ENCODE data around the gene MSANTD3. TPM values are rescaled to one million over a fixed set of nuclear protein-coding genes. Genes with fewer than 3 reads are reported as not detected.
"Not testable (repeated sequence)": the region's sequence is repeated elsewhere in the genome, so short reads cannot be mapped to it uniquely, and the experiment has no call there.

Gene MSANTD3
- total RNA-seq, 2 experiments from 2014 or later = 17.9 to 21.6 TPM

DNA sequence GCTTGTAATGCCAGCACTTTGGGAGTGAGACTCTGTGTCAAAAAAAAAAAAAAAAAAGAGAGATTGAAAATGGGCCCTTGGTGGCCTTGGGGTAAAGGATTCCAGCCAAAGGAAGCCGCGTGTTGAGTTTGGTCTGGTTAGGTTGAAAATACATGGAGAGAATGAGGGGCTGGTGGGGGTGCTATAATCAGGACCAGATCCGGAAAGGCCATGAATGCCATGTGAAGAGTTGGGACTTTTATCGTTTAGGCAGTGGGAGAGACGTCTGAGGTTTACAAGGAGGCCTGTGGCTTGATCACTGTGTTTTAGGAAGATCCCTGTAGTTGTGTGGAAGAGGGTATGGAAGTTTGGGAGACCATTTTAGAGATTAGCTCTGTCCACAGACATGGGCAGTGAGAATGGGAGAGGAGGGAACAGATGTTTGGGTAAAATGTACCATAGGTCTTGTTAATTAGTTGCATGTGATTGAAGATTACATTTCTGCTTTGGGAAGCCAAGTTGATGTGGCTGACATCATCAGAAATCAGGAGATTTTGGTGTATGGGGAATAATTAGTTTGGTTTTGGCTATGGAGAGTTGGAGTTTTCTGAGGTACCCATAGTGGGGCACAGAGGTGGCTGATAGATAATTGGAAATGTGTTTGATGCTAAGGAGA lies 3.5 kb downstream of the MSANTD3 start:
- no peak overlapping the region for H3K27ac Mint-ChIP-seq
- ATAC-seq (no peak), DNase-seq (no peak)
- POLR2A ChIA-PET = no interaction called here
- H3K9me3 Mint-ChIP-seq (ENCODE audit: low read depth) = no peaks in the 10 kb centered on the region
- H3K36me3 Mint-ChIP-seq (ENCODE audit: low read depth) = peaks cover 2% of the 10 kb centered on the region
- H3K4me3 Mint-ChIP-seq = no peak overlapping the region
- H3K27me3 Mint-ChIP-seq = no peaks in the 10 kb centered on the region
- intact Hi-C loops (cut with DNase I, micrococcal nuclease) = loop anchor here in 1 of 2 experiments (10.0 kb wide), 1 partner anchor 1246 kb away; no protein-coding TSS in a partner anchor
- CTCF ChIA-PET = interaction anchor here (1.6 kb wide), 1 partner anchor 7 kb away, joined by 7 read pairs; no protein-coding TSS in a partner anchor
- H3K4me1 Mint-ChIP-seq = peaks cover 30% of the 10 kb centered on the region

DNA sequence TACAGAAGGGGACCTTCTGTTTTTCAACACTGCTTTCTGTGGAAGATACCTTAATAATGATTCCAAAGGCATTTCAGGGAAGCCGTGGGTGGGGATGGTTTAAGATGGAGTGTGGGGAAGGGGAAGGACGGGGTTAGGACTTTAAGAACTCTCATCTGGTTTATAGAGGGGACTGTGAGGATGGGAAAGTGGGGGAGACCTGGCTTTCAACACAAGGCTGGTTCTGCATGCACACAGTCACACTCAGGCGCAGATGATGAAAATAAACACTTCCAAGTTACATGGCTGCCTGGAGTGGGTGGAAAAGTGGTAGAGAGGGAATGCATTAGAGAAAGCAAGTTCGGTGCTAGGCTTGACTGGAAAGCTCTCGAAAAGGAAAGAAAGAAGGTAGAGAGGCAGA lies 4.9 kb downstream of the MSANTD3 start:
- H3K27ac Mint-ChIP-seq = no peak overlapping the region
- intact Hi-C loops (cut with DNase I, micrococcal nuclease) = loop anchor here in 1 of 2 experiments (10.0 kb wide), 1 partner anchor 1247 kb away; no protein-coding TSS in a partner anchor

GRCh38 chr9:100432736-100433135 lies 5.8 kb downstream of the MSANTD3 start:
- peaks cover 2% of the 10 kb centered on the region for H3K36me3 Mint-ChIP-seq (ENCODE audit: low read depth)
- ChIA-PET CTCF (interaction anchor here (1.0 to 1.2 kb wide), 2 partner anchors 28 to 108 kb away, joined by 3 read pairs; no protein-coding TSS in a partner anchor), POLR2A (interaction anchor here (0.5 kb wide), 1 partner anchor 11 kb away, joined by 3 read pairs; no protein-coding TSS in a partner anchor)
- no peaks in the 10 kb centered on the region for H3K27me3 Mint-ChIP-seq
- DNase-seq = no peak
- H3K27ac Mint-ChIP-seq = no peak overlapping the region
- H3K9me3 Mint-ChIP-seq (ENCODE audit: low read depth) = no peaks in the 10 kb centered on the region
- no peak for ATAC-seq
- intact Hi-C loops (cut with DNase I, micrococcal nuclease) = loop anchor here in 1 of 2 experiments (10.0 kb wide), 1 partner anchor 1248 kb away; no protein-coding TSS in a partner anchor
- H3K4me1 Mint-ChIP-seq = peaks cover 16% of the 10 kb centered on the region
- H3K4me3 Mint-ChIP-seq = no peak overlapping the region

More for the DNA sequence above, 4.9 kb downstream of the MSANTD3 start:
- peaks cover 18% of the 10 kb centered on the region for H3K4me1 Mint-ChIP-seq
- DNase-seq = no peak
- H3K36me3 Mint-ChIP-seq (ENCODE audit: low read depth) = peaks cover 2% of the 10 kb centered on the region
- no peaks in the 10 kb centered on the region for H3K9me3 Mint-ChIP-seq (ENCODE audit: low read depth)
- no peak overlapping the region for H3K4me3 Mint-ChIP-seq
- CTCF ChIA-PET = no interaction called here
- POLR2A ChIA-PET = no interaction called here
- no peaks in the 10 kb centered on the region for H3K27me3 Mint-ChIP-seq
- no peak for ATAC-seq

GRCh38 chr9:100436571-100436970 lies 9.6 kb downstream of the MSANTD3 start:
- intact Hi-C loops (cut with DNase I, micrococcal nuclease) = loop anchor here in 1 of 2 experiments (5.0 to 10.0 kb wide), 3 partner anchors 409 to 1274 kb away; no protein-coding TSS in a partner anchor
- Mint-ChIP-seq H3K4me1 (no peaks in the 10 kb centered on the region), H3K9me3 (ENCODE audit: low read depth) (no peaks in the 10 kb centered on the region), H3K4me3 (no peak overlapping the region), H3K27ac (no peak overlapping the region), H3K36me3 (ENCODE audit: low read depth) (no peaks in the 10 kb centered on the region), H3K27me3 (no peaks in the 10 kb centered on the region)
- ATAC-seq (no peak), DNase-seq (no peak)
- CTCF ChIA-PET = interaction anchor here (0.5 to 3.4 kb wide), 8 partner anchors 10 to 112 kb away, joined by 3 to 13 read pairs (median 4); partner anchors contain the start of genes MSANTD3 and TEX10
- POLR2A ChIA-PET = no interaction called here

DNA sequence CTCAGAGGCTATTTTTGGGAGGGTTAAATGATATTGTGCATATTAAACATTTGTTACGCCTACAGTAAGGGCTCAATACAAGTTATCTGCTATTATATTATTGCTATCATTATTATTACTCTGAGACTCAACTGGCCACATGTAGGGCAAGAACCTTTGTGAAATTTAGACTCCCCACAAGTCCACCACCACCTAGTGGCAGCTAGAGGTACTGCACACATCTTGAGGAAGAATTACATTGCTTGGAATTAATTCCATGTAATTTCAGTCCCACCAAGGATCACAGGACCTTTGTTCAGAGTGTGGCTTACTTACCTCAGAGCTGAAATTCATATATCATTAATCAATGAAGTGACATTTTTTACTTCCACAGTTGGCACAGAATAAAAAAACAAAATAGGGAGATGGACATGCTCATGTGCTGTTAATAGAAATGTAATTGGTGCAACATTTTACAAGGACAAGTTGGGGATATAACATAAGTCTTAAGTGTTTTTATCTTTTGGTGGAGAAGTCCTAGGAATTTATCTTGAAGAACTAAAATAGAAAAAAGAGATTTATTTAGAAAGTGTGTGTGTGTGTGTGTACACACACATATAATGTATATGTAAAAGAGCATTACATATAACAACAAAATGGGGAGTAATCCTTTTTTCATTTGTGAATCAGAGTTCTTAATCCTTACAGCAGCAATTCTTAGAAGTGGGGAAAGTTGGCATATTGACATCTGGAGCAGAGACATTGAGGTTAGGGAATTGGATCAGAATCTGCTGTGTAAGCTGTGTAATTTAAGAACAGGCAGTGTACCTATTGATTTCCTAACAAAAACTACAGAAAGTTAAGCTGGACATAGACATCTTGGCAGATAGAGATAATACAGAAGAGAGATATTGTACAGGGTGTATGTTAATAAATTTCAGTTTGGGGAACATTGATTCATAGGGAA lies 11.2 kb downstream of the MSANTD3 start:
- DNase-seq (peak; percentile 78), ATAC-seq (peak; percentile 47)
- ChIA-PET CTCF (interaction anchor here (0.8 to 3.4 kb wide), 17 partner anchors 9 to 874 kb away, joined by 3 to 13 read pairs (median 6); partner anchors contain the start of genes MSANTD3 and TEX10), POLR2A (no interaction called here)
- Mint-ChIP-seq H3K27ac (no peak overlapping the region), H3K4me1 (no peaks in the 10 kb centered on the region), H3K36me3 (ENCODE audit: low read depth) (no peaks in the 10 kb centered on the region), H3K9me3 (ENCODE audit: low read depth) (no peaks in the 10 kb centered on the region), H3K4me3 (no peak overlapping the region), H3K27me3 (no peaks in the 10 kb centered on the region)
- intact Hi-C loops (cut with DNase I, micrococcal nuclease) = loop anchor here in 1 of 2 experiments (5.0 to 10.0 kb wide), 3 partner anchors 411 to 1276 kb away; no protein-coding TSS in a partner anchor

DNA sequence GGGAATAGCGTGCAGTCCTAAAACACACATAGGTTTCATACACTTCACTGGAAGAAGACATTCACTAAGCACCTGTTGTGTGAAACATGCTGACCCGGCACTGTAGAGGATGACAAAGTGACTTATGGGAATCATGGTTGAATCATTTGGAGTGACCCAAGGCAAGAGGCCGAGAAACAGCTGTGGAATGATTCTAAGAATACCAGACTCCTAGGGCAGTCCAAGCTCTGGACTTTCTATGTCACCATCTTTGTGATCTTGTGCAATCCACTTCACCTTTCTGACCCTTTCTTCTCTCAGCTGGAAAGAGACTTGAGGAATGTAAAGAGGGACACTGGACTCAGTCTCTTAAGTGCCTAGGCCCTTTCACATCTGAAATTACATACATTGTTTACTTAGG lies 13.1 kb downstream of the MSANTD3 start:
- Mint-ChIP-seq H3K27ac (no peak overlapping the region), H3K9me3 (ENCODE audit: low read depth) (no peaks in the 10 kb centered on the region), H3K36me3 (ENCODE audit: low read depth) (peaks cover 3% of the 10 kb centered on the region), H3K4me1 (no peaks in the 10 kb centered on the region), H3K4me3 (no peak overlapping the region), H3K27me3 (no peaks in the 10 kb centered on the region)
- ChIA-PET CTCF (interaction anchor here (1.8 kb wide), 1 partner anchor 11 kb away, joined by 4 read pairs; no protein-coding TSS in a partner anchor), POLR2A (no interaction called here)
- ATAC-seq = no peak
- DNase-seq = no peak
- intact Hi-C loops (cut with DNase I, micrococcal nuclease) = no loop called here

DNA sequence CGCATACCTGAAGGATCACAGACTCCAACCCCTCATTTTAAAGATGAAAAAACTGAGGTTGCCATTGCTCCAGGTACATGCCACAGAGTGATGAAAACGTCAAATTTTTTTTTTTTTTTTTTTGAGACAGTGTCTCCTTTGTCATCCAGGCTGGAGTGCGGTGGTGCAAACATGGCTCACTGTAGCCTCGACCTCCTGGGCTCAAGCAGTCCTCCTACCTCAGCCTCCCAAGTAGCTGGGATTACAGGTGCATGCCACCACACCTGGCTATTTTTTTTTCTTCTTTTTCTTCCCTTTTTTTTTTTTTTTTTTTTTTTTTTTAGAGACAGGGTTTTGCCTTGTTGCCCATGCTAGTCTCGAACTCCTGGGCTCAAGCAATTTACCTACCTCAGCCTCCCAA lies 13.5 kb downstream of the MSANTD3 start:
- H3K36me3 Mint-ChIP-seq (ENCODE audit: low read depth); ATAC-seq; POLR2A ChIA-PET; H3K27ac Mint-ChIP-seq; H3K4me3 Mint-ChIP-seq; H3K9me3 Mint-ChIP-seq (ENCODE audit: low read depth); H3K4me1 Mint-ChIP-seq; DNase-seq; H3K27me3 Mint-ChIP-seq; intact Hi-C loops (cut with DNase I, micrococcal nuclease): not testable (repeated sequence)
- CTCF ChIA-PET = interaction anchor here (1.8 kb wide), 1 partner anchor 11 kb away, joined by 4 read pairs; no protein-coding TSS in a partner anchor

GRCh38 chr9:100441911-100442361 lies 15.0 kb downstream of the MSANTD3 start:
- ChIA-PET CTCF (interaction anchor here (0.7 to 1.8 kb wide), 2 partner anchors 13 to 145 kb away, joined by 3 to 4 read pairs; no protein-coding TSS in a partner anchor), POLR2A (no interaction called here)
- peaks cover 3% of the 10 kb centered on the region for H3K36me3 Mint-ChIP-seq (ENCODE audit: low read depth)
- no peak overlapping the region for H3K27ac Mint-ChIP-seq
- no peak overlapping the region for H3K4me3 Mint-ChIP-seq
- intact Hi-C loops (cut with DNase I, micrococcal nuclease) = no loop called here
- ATAC-seq (no peak), DNase-seq (no peak)
- H3K27me3 Mint-ChIP-seq = no peaks in the 10 kb centered on the region
- no peaks in the 10 kb centered on the region for H3K9me3 Mint-ChIP-seq (ENCODE audit: low read depth)
- H3K4me1 Mint-ChIP-seq = no peaks in the 10 kb centered on the region

- intact Hi-C loops (cut with DNase I, micrococcal nuclease) = no loop called here
- no peaks in the 10 kb centered on the region for H3K27me3 Mint-ChIP-seq
- CTCF ChIA-PET = interaction anchor here (0.7 to 0.9 kb wide), 2 partner anchors 10 to 79 kb away, joined by 3 to 6 read pairs; no protein-coding TSS in a partner anchor
- no peak overlapping the region for H3K27ac Mint-ChIP-seq
- no peaks in the 10 kb centered on the region for H3K9me3 Mint-ChIP-seq (ENCODE audit: low read depth)
- DNase-seq (no peak), ATAC-seq (no peak)
- POLR2A ChIA-PET = no interaction called here
- no peak overlapping the region for H3K4me3 Mint-ChIP-seq
- H3K36me3 Mint-ChIP-seq (ENCODE audit: low read depth) = peaks cover 3% of the 10 kb centered on the region
- peaks cover under 1% of the 10 kb centered on the region for H3K4me1 Mint-ChIP-seq
These were observed 17.1 kb downstream of the MSANTD3 start for GRCh38 chr9:100443781-100444768.

DNA sequence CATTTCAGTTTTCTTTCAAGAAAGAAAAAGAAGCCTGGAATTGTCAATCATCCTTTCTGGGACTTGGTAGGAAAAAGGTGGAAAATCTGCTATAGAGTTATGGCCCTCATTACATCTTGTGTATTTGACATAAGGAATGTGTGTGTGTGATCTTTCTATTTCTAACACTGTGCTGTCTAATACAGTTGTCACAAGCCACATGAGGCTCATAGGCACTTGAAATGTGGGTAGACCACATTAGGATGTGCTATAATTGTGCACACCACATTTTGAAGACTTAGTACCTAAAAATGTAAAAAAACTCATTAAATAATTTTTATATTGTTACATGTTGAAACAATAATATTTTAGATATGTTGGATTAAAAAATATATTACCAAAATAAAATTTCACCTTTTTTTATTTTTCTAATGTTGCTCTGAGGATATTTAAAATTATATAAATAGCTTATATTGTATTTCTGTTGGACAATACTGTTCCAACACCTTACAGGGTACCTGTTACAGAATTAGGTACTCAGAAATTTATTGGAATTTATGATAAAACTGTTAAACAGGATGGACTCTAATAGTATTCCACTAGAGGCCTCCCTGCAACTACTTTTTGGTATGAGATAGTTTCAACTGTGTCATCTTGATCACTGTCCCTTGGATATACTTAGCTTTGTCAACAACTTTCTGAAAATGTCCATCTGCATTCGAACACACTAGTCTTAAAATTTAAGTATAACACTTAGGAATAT lies 18.4 kb downstream of the MSANTD3 start:
- no peak overlapping the region for H3K4me3 Mint-ChIP-seq
- DNase-seq = no peak
- H3K36me3 Mint-ChIP-seq (ENCODE audit: low read depth) = peaks cover 3% of the 10 kb centered on the region
- H3K4me1 Mint-ChIP-seq = peaks cover 7% of the 10 kb centered on the region
- ChIA-PET CTCF (no interaction called here), POLR2A (no interaction called here)
- ATAC-seq = no peak
- no peak overlapping the region for H3K27ac Mint-ChIP-seq
- no peaks in the 10 kb centered on the region for H3K27me3 Mint-ChIP-seq
- H3K9me3 Mint-ChIP-seq (ENCODE audit: low read depth) = no peaks in the 10 kb centered on the region
- intact Hi-C loops (cut with DNase I, micrococcal nuclease) = no loop called here
